AG09309 (cell line): Measurements from ENCODE around the gene KRT77.

ENCODE experiments used
- DNase-seq: peaks from one replicate; pipeline ENCODE4 v3.0.0-alpha.2; 2010; ENCODE audit warnings: low read depth
- H3K4me3 ChIP-seq: 2 replicates; pipeline ENCODE4 v1.5.1; 2011; ENCODE audit warnings: mild to moderate bottlenecking, low read depth, low read length, moderate library complexity; ENCODE audit not compliant: control insufficient read depth
- CTCF ChIP-seq: IDR thresholded peaks from 2 replicates; pipeline ENCODE4 v1.5.1; 2011; ENCODE audit warnings: mild to moderate bottlenecking, low read depth, low read length, inconsistent platforms; ENCODE audit not compliant: insufficient read depth, control insufficient read depth; ENCODE audit errors: missing control alignments

KRT77 gene

GRCh38 chr12:52682938-52683574 lies 20.3 kb downstream of the KRT77 start:
- no peak overlapping the region for H3K4me3 ChIP-seq
- no peak for TF ChIP-seq CTCF
- no peak for DNase-seq

- no peak for DNase-seq
- no peak for TF ChIP-seq CTCF
- no peak overlapping the region for H3K4me3 ChIP-seq
These were observed 21.0 kb downstream of the KRT77 start for GRCh38 chr12:52682381-52682660.

GRCh38 chr12:52681526-52682380 lies 21.6 kb downstream of the KRT77 start:
- DNase-seq: no peak
- TF ChIP-seq CTCF: no peak

GRCh38 chr12:52680363-52680762 lies 23.0 kb downstream of the KRT77 start, which contains the start of gene KRT1:
TSS of gene KRT1 (minus strand) at chr12:52680407. CDS start at chr12:52680348, 59 bp downstream.
- no peak within 1 kb of the TSS for H3K4me3 ChIP-seq
- DNase-seq: no peak
- TF ChIP-seq CTCF: no peak

More at GRCh38 chr12:52681526-52682380, 21.6 kb downstream of the KRT77 start:
- no peak overlapping the region for H3K4me3 ChIP-seq

- TF ChIP-seq CTCF: no peak
- no peak for DNase-seq
- H3K4me3 ChIP-seq: no peak overlapping the region
These were observed 23.4 kb downstream of the KRT77 start for GRCh38 chr12:52679875-52680274.

GRCh38 chr12:52677671-52678070 lies 25.7 kb downstream of the KRT77 start:
- no peak overlapping the region for H3K4me3 ChIP-seq
- no peak for TF ChIP-seq CTCF
- no peak for DNase-seq
